Stimulated activated CD4-positive, alpha-beta T cell treated with anti-CD3 and anti-CD28 coated beads, Interleukin-4, amount 100 ng/mL, for 24 hours (primary cell): ENCODE results near the gene FUT7.

Experiments
- DNase-seq: peaks from one replicate; pipeline ENCODE4 v3.0.0-alpha.2; 2020

The FUT7 gene

GRCh38 chr9:137030538-137031527, 1.1 kb downstream of the FUT7 start:
- DNase-seq, result peak; percentile 59

- DNase-seq, result no peak
Observed at GRCh38 chr9:137030006-137030405, 1.9 kb downstream of the FUT7 start.

GRCh38 chr9:137029058-137029936, 2.6 kb downstream of the FUT7 start:
- DNase-seq, result peak; percentile 79

GRCh38 chr9:137028263-137029057, 3.4 kb downstream of the FUT7 start:
- peak; percentile 65 for DNase-seq

GRCh38 chr9:137027369-137028262, 4.3 kb downstream of the FUT7 start, which contains the start of gene ABCA2:
TSS of gene ABCA2 (minus strand) at chr9:137028237. CDS start at chr9:137028140, 97 bp downstream.
- no peak for DNase-seq

- DNase-seq, result no peak
Observed at GRCh38 chr9:137026828-137027227, 5.1 kb downstream of the FUT7 start.

GRCh38 chr9:137026384-137026783, 5.5 kb downstream of the FUT7 start:
- no peak for DNase-seq

- no peak for DNase-seq
Observed at GRCh38 chr9:137025517-137025966, 6.3 kb downstream of the FUT7 start.

- DNase-seq, result no peak
Observed at GRCh38 chr9:137023583-137023991, 8.3 kb downstream of the FUT7 start.

GRCh38 chr9:137023157-137023556, 8.7 kb downstream of the FUT7 start:
- DNase-seq, result no peak

GRCh38 chr9:137022662-137023008, 9.3 kb downstream of the FUT7 start:
- DNase-seq, result no peak

GRCh38 chr9:137021979-137022661, 9.8 kb downstream of the FUT7 start:
- DNase-seq, result peak; percentile 74

GRCh38 chr9:137021568-137021978, 10.3 kb downstream of the FUT7 start:
- no peak for DNase-seq

- no peak for DNase-seq
Observed at GRCh38 chr9:137020771-137021567, 10.9 kb downstream of the FUT7 start.

- DNase-seq, result no peak
Observed at GRCh38 chr9:137019891-137020683, 11.8 kb downstream of the FUT7 start.

GRCh38 chr9:137018761-137019559, 12.9 kb downstream of the FUT7 start:
- DNase-seq, result no peak

GRCh38 chr9:137017791-137018497, 13.9 kb downstream of the FUT7 start:
- no peak for DNase-seq

GRCh38 chr9:137017071-137017470, 14.8 kb downstream of the FUT7 start:
- no peak for DNase-seq
